KOPT-K1 (cell line): Measurements from ENCODE around the gene GNG7.
"Not testable (repeated sequence)": the region's sequence is repeated elsewhere in the genome, so short reads cannot be mapped to it uniquely, and the experiment has no call there.

ENCODE experiments used
- H3K27ac ChIP-seq: fragments of 200-600 bp; sonication (generic); 2 replicates; pipeline ENCODE4 v1.5.1; 2016; ENCODE audit warnings: antibody characterized with exemption, mild to moderate bottlenecking, low read depth, low read length; ENCODE audit not compliant: poor library complexity, severe bottlenecking
- H3K36me3 ChIP-seq: fragments of 200-600 bp; sonication (generic); 2 replicates; pipeline ENCODE4 v1.5.1; 2017; ENCODE audit warnings: antibody characterized with exemption, mild to moderate bottlenecking, low read length, moderate library complexity; ENCODE audit not compliant: insufficient read depth
- H3K9me3 ChIP-seq: fragments of 200-600 bp; sonication (generic); 2 replicates; pipeline ENCODE4 v1.5.1; 2017; ENCODE audit warnings: antibody characterized with exemption, low read length, mild to moderate bottlenecking; ENCODE audit not compliant: insufficient read depth, poor library complexity, severe bottlenecking

Gene GNG7

GRCh38 chr19:2652504-2653099 is 49.9 kb downstream of the GNG7 start:
- no peak overlapping the region for H3K27ac ChIP-seq
- no peaks in the 10 kb centered on the region for H3K36me3 ChIP-seq
- no peaks in the 10 kb centered on the region for H3K9me3 ChIP-seq

DNA sequence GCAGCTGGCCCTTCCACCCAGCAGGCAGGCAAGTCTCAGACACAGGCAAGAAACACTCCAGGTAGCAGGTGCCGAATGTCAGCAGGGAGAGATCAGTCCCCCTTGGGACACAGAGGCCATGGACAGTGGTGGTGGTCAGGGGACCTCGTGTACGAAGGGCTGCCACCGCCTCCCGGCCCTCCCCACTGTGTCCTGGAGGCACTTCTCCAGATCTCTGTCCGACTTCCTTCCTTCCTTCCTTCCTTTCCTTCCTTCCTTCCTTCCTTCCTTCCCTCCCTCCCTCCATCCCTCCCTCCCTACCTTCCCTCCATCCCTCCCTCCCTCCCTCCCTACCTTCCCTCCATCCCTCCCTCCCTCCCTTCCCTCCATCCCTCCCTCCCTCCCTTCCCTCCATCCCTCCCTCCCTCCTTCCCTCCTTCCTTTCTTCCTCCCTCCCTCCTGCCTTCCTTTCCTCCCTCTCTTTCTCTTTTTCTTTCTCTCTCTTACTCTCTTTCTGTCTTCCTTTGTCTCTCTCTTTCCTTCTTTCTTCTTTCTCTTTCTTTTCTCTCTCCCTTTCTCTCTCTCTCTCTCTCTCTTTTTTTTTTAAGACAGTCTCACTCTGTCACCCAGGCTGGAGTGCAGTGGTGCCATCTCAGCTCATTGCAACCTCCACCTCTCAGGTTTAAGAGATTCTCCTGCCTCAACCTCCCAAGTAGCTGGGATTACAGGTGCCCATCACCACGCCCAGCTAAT is 51.3 kb downstream of the GNG7 start:
- H3K27ac ChIP-seq, H3K36me3 ChIP-seq: not testable (repeated sequence)

DNA sequence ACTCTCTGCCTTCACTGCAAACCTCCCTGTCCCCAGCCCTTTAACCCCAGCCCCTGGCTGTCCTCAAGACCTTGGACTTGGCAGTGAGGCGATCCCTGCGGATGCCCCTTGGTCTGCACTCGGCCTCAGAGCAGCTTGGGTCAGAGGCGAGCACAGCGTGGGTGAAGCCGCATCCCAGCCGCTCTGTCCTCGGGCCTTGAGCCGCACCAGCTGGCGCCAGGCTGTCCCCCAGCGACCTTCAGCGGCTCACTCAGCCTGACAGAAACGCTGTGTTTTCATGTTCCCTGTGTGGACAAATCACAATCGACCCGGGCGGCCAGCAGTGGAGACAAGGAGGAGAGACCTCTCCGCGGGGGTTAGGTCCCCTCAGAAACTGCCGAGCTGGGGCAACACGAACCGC is 52.0 kb downstream of the GNG7 start:
- Histone ChIP-seq H3K27ac (no peak overlapping the region), H3K36me3 (no peaks in the 10 kb centered on the region), H3K9me3 (no peaks in the 10 kb centered on the region)

More for the DNA sequence above, 51.3 kb downstream of the GNG7 start:
- not testable (repeated sequence) for H3K9me3 ChIP-seq

- H3K27ac ChIP-seq, result no peak overlapping the region
- no peaks in the 10 kb centered on the region for H3K36me3 ChIP-seq
- no peaks in the 10 kb centered on the region for H3K9me3 ChIP-seq
These were observed 54.0 kb downstream of the GNG7 start for GRCh38 chr19:2648528-2648937.

- H3K36me3 ChIP-seq, result no peaks in the 10 kb centered on the region
- H3K27ac ChIP-seq, result no peak overlapping the region
These were observed 54.4 kb downstream of the GNG7 start for GRCh38 chr19:2648099-2648498.

GRCh38 chr19:2646866-2647535 is 55.5 kb downstream of the GNG7 start:
- no peaks in the 10 kb centered on the region for H3K9me3 ChIP-seq
- no peaks in the 10 kb centered on the region for H3K36me3 ChIP-seq
- no peak overlapping the region for H3K27ac ChIP-seq

More at GRCh38 chr19:2648099-2648498, 54.4 kb downstream of the GNG7 start:
- H3K9me3 ChIP-seq, result no peaks in the 10 kb centered on the region

GRCh38 chr19:2645826-2646225 is 56.7 kb downstream of the GNG7 start:
- Histone ChIP-seq H3K9me3 (no peaks in the 10 kb centered on the region), H3K27ac (no peak overlapping the region), H3K36me3 (no peaks in the 10 kb centered on the region)

DNA sequence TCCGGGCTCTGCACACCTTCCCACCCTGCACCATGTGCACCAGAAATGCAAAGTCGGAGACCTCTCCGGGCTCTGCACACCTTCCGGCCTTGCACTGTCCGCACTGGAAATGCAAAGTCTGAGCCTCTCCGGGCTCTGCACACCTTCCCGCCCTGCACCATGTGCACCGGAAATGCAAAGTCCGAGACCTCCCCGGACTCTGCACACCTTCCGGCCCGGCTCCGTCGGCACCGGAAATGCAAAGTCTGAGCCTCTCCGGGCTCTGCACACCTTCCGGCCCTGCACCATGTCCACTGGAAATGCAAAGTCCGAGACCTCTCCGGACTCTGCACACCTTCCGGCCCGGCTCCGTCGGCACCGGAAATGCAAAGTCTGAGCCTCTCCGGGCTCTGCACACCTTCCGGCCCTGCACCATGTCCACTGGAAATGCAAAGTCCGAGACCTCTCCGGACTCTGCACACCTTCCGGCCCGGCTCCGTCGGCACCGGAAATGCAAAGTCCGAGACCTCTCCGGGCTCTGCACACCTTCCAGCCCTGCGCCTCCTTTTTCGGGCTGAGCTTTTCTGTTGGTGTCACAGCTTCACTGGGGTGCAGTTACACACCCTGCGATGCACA is 59.3 kb downstream of the GNG7 start:
- H3K9me3 ChIP-seq, H3K36me3 ChIP-seq, H3K27ac ChIP-seq: not testable (repeated sequence)

DNA sequence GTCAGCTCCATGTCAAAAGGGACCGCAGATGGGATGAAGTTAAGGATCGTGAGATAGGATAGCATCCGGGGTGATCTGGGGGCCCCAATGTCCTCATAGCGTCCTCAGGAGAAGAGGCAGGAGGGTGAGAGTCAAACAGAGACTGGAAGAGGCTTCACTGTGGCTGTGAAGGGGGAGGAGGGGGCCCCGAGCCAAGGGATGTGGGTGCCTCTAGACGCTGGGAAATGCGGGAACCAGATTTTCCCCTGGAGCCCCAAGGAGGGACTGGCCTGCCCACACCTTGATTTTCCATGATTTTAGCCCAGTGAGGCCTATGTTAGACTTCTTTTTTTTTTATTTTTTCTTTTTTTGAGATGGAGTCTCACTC is 61.2 kb downstream of the GNG7 start:
- Histone ChIP-seq H3K36me3 (no peaks in the 10 kb centered on the region), H3K9me3 (no peaks in the 10 kb centered on the region), H3K27ac (no peak overlapping the region)

- Histone ChIP-seq H3K36me3 (no peaks in the 10 kb centered on the region), H3K27ac (no peak overlapping the region), H3K9me3 (no peaks in the 10 kb centered on the region)
These were observed 61.7 kb downstream of the GNG7 start for GRCh38 chr19:2640563-2641331.

- no peak overlapping the region for H3K27ac ChIP-seq
- H3K36me3 ChIP-seq, result no peaks in the 10 kb centered on the region
These were observed 62.5 kb downstream of the GNG7 start for GRCh38 chr19:2639999-2640398.

GRCh38 chr19:2638417-2638940 is 64.0 kb downstream of the GNG7 start:
- H3K27ac ChIP-seq, result no peak overlapping the region
- H3K36me3 ChIP-seq, result no peaks in the 10 kb centered on the region
- no peaks in the 10 kb centered on the region for H3K9me3 ChIP-seq

More at GRCh38 chr19:2639999-2640398, 62.5 kb downstream of the GNG7 start:
- no peaks in the 10 kb centered on the region for H3K9me3 ChIP-seq

DNA sequence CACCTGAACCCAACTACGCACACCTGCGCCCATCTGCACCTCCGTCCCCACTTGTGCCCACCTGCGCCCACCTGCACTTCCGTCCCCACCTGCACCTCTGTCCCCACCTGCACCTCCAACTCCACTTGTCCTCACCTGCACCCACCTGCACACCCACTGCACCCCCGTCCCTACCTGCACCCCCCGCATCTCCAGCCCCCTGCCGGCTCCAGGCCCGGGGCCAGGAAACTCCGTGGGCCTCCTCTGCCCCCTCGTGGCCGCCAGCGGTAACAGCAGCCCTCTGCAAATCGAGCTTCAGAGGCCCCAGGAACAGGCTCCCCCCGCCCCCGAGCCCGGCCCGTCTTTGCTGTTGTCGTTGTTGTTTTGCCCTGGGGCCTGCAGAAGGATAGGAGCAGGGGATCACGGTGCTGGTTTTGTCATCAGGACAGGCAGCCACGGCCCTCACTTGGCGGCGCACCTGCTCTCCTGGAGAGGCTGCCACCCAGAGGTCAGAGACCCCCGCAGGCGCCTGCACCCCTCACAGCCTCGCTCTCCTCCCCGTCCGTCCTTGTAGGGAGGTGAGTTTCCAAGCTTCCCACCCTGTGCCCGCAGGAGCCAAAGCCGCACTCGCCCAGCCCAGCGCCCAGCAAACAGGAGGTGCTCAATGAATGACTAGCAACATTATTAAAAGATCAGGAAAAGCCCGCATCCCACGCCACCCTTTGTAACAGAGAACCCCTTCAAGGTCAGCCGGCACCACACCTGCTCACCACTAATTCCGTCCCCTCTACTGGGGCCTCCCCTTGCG is 65.4 kb downstream of the GNG7 start:
- peak overlapping the region; percentile 34 for H3K27ac ChIP-seq
- no peaks in the 10 kb centered on the region for H3K9me3 ChIP-seq
- no peaks in the 10 kb centered on the region for H3K36me3 ChIP-seq
